Prostate gland (tissue), 2 donors: ENCODE measurements around the gene TFEB. TPM values are rescaled to one million over a fixed set of nuclear protein-coding genes. Genes with fewer than 3 reads are reported as not detected.

Source experiments
- DNase-seq: peaks from one replicate; pipeline ENCODE4 v3.0.0-alpha.2; 2019; ENCODE audit warnings: low spot score
- H3K27ac ChIP-seq, 2 donors: fragments of 200-600 bp; sonication (generic); 2 replicates each; pipeline ENCODE4 v1.5.1; 2017 to 2019
- H3K27me3 ChIP-seq: fragments of 200-600 bp; sonication (generic); replicated peaks from 2 replicates; pipeline ENCODE4 v1.5.1; 2019; ENCODE audit not compliant: insufficient read depth
- H3K36me3 ChIP-seq, 2 donors: fragments of 200-600 bp; sonication (generic); 1 replicate in 1 of 2; 2 replicates in 1 of 2; pipeline versions ENCODE4 v1.5.1 to v1.8.1; 2017 to 2019
- H3K4me1 ChIP-seq: fragments of 200-600 bp; sonication (generic); replicated peaks from 2 replicates; pipeline ENCODE4 v1.5.1; 2019
- H3K4me3 ChIP-seq, 2 donors: fragments of 200-600 bp; sonication (generic); 2 replicates each; pipeline ENCODE4 v1.5.1; 2017 to 2019
- H3K9me3 ChIP-seq: fragments of 200-600 bp; sonication (generic); 2 replicates; pipeline ENCODE4 v1.5.1; 2017
- POLR2A ChIP-seq: fragments of 450-650 bp; IDR thresholded peaks from one replicate; pipeline ENCODE4 v1.6.1; 2016; ENCODE audit warnings: antibody characterized with exemption, mild to moderate bottlenecking
- POLR2AphosphoS5 ChIP-seq: sonication (generic); formaldehyde crosslinking; IDR thresholded peaks from one replicate; pipeline ENCODE4 v1.6.1; 2017; ENCODE audit warnings: antibody characterized with exemption
- WGBS: methylation state at CpG from one replicate; pipeline ENCODE4 v1.1.5; 2018; 5-methylcytosine and 5-hydroxymethylcytosine counted together
- intact Hi-C: fragments of 100-400 bp; cut with DNase I; formaldehyde crosslinking; loops from one replicate; pipeline ENCODE4 v1.14.2; 2022
- total RNA-seq, 2 donors: library from RNA; depleted of rRNA; stranded (reverse); fragments of >200 nt; gene quantifications; one replicate each; pipeline ENCODE4 v1.1.0, GENCODE V29; 2016
- TF ChIP-seq, protein P1 (sequence below), 4 experiments: fragments of 200-600 bp in 2 of 4; fragments of 450-650 bp in 2 of 4; sonication (generic) in 2 of 4; IDR thresholded peaks; 1 replicate in 3 of 4; 2 replicates in 1 of 4; pipeline ENCODE4 v1.5.1; 2016 to 2019; ENCODE audit warnings: antibody characterized with exemption in 4 of 4, mild to moderate bottlenecking in 2 of 4, moderate library complexity in 2 of 4

The TFEB gene
- total RNA-seq, 2 donors from 2014 or later, result 28.4 to 31.2 TPM

DNA sequence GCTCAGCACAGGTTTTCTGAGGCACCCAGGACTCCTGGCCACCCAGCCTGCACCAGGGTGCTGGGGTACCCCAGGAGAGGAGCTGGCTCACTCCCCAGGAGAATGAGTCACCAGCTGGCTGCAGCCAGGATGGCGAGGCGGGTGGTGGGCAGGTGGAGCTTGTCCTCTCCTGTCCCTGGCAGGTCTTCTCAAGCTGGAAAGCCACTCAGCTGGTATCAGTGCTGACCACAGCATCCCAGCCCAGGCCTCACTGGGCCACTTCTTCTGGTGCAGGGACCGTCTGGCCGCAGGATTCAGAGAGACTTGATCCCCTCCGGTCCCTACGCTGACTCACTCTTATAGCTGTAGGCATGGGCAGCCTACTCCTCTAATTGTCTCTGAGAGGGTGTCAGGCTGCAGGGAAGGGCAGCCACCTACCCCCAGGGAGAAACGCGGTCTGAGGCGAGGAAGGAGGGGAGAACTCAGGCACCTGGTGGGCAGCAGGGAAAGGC is 22.2 kb downstream of the TFEB start:
- peak; percentile 92 for DNase-seq
- Histone ChIP-seq H3K36me3 (no peaks in the 10 kb centered on the region), H3K9me3 (no peaks in the 10 kb centered on the region), H3K27me3 (no peaks in the 10 kb centered on the region), H3K27ac (peak overlapping the region; percentile 76 to 80), H3K4me1 (peaks cover 47% of the 10 kb centered on the region), H3K4me3 (no peak overlapping the region)
- WGBS, result 26% methylated on average over 9 of the region's 9 CpGs
- intact Hi-C loops, result no loop called here
- TF ChIP-seq, protein P1, sequence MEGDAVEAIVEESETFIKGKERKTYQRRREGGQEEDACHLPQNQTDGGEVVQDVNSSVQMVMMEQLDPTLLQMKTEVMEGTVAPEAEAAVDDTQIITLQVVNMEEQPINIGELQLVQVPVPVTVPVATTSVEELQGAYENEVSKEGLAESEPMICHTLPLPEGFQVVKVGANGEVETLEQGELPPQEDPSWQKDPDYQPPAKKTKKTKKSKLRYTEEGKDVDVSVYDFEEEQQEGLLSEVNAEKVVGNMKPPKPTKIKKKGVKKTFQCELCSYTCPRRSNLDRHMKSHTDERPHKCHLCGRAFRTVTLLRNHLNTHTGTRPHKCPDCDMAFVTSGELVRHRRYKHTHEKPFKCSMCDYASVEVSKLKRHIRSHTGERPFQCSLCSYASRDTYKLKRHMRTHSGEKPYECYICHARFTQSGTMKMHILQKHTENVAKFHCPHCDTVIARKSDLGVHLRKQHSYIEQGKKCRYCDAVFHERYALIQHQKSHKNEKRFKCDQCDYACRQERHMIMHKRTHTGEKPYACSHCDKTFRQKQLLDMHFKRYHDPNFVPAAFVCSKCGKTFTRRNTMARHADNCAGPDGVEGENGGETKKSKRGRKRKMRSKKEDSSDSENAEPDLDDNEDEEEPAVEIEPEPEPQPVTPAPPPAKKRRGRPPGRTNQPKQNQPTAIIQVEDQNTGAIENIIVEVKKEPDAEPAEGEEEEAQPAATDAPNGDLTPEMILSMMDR (IDR thresholded peaks at IDR 0.05), result no peak
- TF ChIP-seq POLR2AphosphoS5, result peak; percentile 61

DNA sequence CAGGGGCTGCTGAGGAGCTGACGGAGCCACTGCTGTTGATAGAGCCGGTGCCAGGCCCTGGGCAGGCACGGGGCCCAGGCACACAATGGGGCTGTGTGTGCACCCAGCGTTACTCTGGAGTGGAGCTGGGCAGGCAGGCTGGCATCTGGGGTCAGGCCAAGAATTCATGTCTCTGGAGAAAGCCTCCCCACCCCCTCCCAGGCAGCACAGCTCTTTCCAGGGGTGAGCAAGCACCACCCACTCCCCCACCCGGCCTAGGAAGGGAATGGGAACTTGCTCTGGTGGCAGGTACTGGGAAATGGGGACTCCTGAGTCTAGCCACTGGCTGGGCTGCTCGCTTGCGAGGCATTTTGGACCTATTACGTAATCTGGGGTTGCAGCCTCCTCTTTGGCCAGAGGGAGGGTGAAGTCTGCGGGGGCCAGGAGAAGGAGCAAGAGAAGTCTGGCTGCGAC is 22.7 kb downstream of the TFEB start:
- peak; percentile 85 for DNase-seq
- intact Hi-C loops, result no loop called here
- no peak overlapping the region for H3K4me3 ChIP-seq
- WGBS, result 26% methylated on average over 10 of the region's 10 CpGs
- H3K36me3 ChIP-seq, result no peaks in the 10 kb centered on the region
- no peak for TF ChIP-seq POLR2A
- TF ChIP-seq POLR2AphosphoS5, result peak; percentile 28
- TF ChIP-seq, protein P1 (IDR thresholded peaks at IDR 0.05), result peak in 1 of 4 experiments; percentile 9
- no peaks in the 10 kb centered on the region for H3K27me3 ChIP-seq
- H3K27ac ChIP-seq, result peak overlapping the region; percentile 76 to 80
- peaks cover 52% of the 10 kb centered on the region for H3K4me1 ChIP-seq
- no peaks in the 10 kb centered on the region for H3K9me3 ChIP-seq

DNA sequence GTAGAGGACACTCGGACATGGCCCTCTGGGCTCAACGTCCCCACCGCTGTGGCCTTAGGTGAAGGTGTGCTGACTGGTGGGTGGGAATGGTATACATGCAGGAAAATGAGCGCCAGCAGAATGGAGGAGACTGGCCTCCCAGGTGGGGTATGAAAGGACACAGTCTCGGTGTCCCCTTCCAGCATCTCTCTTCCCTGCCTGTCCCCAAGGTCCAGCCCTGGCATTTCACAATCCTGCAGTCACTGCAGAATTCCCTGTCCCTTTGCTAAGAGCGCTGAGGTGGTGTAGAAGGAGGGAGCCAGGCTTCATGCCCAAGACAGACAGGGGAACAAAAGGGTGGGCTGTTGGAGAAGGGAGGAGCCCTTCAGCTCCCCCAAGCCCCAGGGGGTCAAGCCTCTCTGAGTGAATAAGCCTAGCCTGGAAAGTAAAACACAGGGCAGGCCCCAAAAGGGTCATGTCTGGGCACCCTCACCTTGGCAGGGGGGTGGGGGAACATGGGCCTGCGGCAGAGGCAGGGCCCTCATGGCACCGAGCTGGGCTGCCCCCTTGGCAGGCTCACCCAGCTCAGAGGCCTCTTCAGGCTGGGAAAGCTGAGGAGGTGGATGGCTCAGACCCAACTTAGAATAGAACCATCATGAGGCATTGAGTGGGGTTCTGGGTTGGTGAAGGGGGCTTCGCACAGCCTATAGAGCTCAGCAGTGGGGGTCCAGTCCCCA is 23.9 kb downstream of the TFEB start:
- H3K36me3 ChIP-seq, result no peaks in the 10 kb centered on the region
- WGBS, result 81% methylated on average over 9 of the region's 9 CpGs
- H3K27ac ChIP-seq, result peak overlapping the region; percentile 76 to 80
- intact Hi-C loops, result no loop called here
- H3K9me3 ChIP-seq, result no peaks in the 10 kb centered on the region
- DNase-seq, result no peak
- H3K27me3 ChIP-seq, result no peaks in the 10 kb centered on the region
- H3K4me3 ChIP-seq, result no peak overlapping the region
- peaks cover 53% of the 10 kb centered on the region for H3K4me1 ChIP-seq
- no peak for TF ChIP-seq POLR2A
- TF ChIP-seq, protein P1 (IDR thresholded peaks at IDR 0.05), result no peak
- TF ChIP-seq POLR2AphosphoS5, result no peak

DNA sequence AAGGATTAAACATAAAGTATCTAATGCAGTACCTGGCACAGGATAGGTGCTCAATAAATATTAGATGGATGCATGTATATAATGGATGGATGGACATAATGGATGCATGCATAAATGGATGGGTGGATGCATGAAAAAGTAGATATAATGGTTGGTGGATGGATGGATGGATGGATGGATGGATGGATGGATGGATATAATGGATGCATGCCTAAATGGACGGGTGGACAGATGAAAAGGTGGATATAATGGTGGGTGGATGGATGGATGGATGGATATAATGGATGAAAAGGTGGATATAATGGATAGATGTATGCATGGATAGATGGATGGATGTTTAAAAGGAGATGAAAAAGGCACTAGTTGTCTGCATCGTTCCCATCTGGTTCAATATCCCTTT is 26.0 kb downstream of the TFEB start:
- no peak overlapping the region for H3K4me3 ChIP-seq
- TF ChIP-seq POLR2A, result no peak
- TF ChIP-seq POLR2AphosphoS5, result no peak
- TF ChIP-seq, protein P1 (IDR thresholded peaks at IDR 0.05), result no peak
- intact Hi-C loops, result no loop called here
- 93% methylated on average over 2 of the region's 2 CpGs for WGBS
- H3K27me3 ChIP-seq, result no peaks in the 10 kb centered on the region
- no peak overlapping the region for H3K27ac ChIP-seq
- no peaks in the 10 kb centered on the region for H3K36me3 ChIP-seq
- H3K4me1 ChIP-seq, result peaks cover 60% of the 10 kb centered on the region
- no peaks in the 10 kb centered on the region for H3K9me3 ChIP-seq
- DNase-seq, result no peak

DNA sequence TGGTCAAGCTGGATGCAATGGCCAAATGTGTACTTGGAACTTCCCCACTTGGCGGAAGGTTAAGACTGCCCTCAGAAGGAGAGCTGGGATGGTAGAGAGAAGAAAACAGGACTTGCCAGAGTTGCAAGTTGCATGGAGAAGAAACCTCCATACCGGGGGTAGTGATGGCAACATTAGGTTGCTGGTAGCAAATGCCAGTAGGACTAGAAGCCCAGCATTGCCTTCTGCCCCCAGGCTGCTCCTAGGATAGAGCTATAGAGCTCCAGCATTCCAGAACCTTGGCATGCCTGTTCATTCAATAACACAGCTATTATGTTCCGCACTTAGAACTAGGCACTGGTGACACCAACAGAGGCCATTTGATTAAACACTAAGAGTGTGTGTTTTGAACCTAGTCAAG is 26.6 kb downstream of the TFEB start:
- TF ChIP-seq POLR2A (no peak), POLR2AphosphoS5 (no peak)
- TF ChIP-seq, protein P1 (IDR thresholded peaks at IDR 0.05), result no peak
- intact Hi-C loops, result no loop called here
- DNase-seq, result no peak
- Histone ChIP-seq H3K4me3 (no peak overlapping the region), H3K36me3 (no peaks in the 10 kb centered on the region), H3K4me1 (peaks cover 55% of the 10 kb centered on the region), H3K27ac (no peak overlapping the region), H3K9me3 (no peaks in the 10 kb centered on the region), H3K27me3 (no peaks in the 10 kb centered on the region)
- 95% methylated on average over 3 of the region's 3 CpGs for WGBS
